H1 (cell line): ENCODE measurements around the gene ATAD5. TPM values are rescaled to one million over a fixed set of nuclear protein-coding genes. Genes with fewer than 3 reads are reported as not detected.

Experiments used
- CTCF ChIA-PET: fragments of 300-600 bp; sonication (Branson Sonifier 250); formaldehyde crosslinking; loops from one replicate; lab custom pipeline; 2021; ENCODE audit not compliant: partially characterized antibody; lab: Charles Lee
- POLR2A ChIA-PET: fragments of 300-600 bp; sonication (Branson Sonifier 250); formaldehyde crosslinking; loops from one replicate; lab custom pipeline; 2021; ENCODE audit warnings: inconsistent platforms; ENCODE audit not compliant: partially characterized antibody; lab: Charles Lee
- DNase-seq, 2 experiments: peaks; one replicate each; pipeline versions ENCODE4 v3.0.0 to v3.0.0-alpha.2; 2010 to 2022; ENCODE audit warnings: low spot score in 2 of 2, low read depth in 1 of 2, mixed read lengths in 1 of 2
- FAIRE-seq: peaks from 2 replicates; lab custom pipeline; 2011; peaks lifted over from hg19 to GRCh38; lab: Jason Lieb, UNC
- H2AFZ ChIP-seq: 2 replicates; pipeline ENCODE4 v1.8.1; 2012; ENCODE audit warnings: low read length, inconsistent platforms
- H2AK5ac ChIP-seq: 2 replicates; pipeline ENCODE4 v1.6.1; 2013; ENCODE audit warnings: low read depth, low read length
- H2BK120ac ChIP-seq: replicated peaks from 2 replicates; pipeline ENCODE3; 2013; ENCODE audit warnings: low read depth, low read length, inconsistent platforms
- H2BK12ac ChIP-seq: 2 replicates; pipeline ENCODE4 v1.6.1; 2013; ENCODE audit warnings: low read depth, low read length
- H2BK15ac ChIP-seq: 2 replicates; pipeline ENCODE4 v1.6.1; 2013; ENCODE audit warnings: low read length
- H2BK20ac ChIP-seq: 2 replicates; pipeline ENCODE4 v1.6.1; 2013; ENCODE audit warnings: low read length
- H2BK5ac ChIP-seq: 2 replicates; pipeline ENCODE4 v1.6.1; 2013; ENCODE audit warnings: low read depth, low read length
- H3K14ac ChIP-seq: 2 replicates; pipeline ENCODE4 v1.6.1; 2013; ENCODE audit warnings: inconsistent platforms; ENCODE audit not compliant: insufficient read length
- H3K18ac ChIP-seq: 2 replicates; pipeline ENCODE4 v1.6.1; 2013; ENCODE audit warnings: low read length; ENCODE audit errors: extremely low read depth
- H3K23ac ChIP-seq: 2 replicates; pipeline ENCODE4 v1.6.1; 2013; ENCODE audit warnings: inconsistent platforms; ENCODE audit not compliant: insufficient read length
- H3K23me2 ChIP-seq: 2 replicates; pipeline ENCODE4 v1.6.1; 2013; ENCODE audit warnings: low read depth, low read length
- H3K27ac ChIP-seq: 2 replicates; pipeline ENCODE4 v1.6.1; 2011; ENCODE audit warnings: low read depth, low read length, inconsistent platforms
- H3K27me3 ChIP-seq, 4 experiments: replicated peaks in 1 of 4; 1 replicate in 1 of 4; 2 replicates in 3 of 4; pipeline versions ENCODE4 v1.6.1 to v1.8.1; 2011 to 2013; ENCODE audit warnings: low read length in 3 of 4, mild to moderate bottlenecking in 3 of 4, inconsistent platforms in 2 of 4, mixed read lengths in 2 of 4, moderate library complexity in 1 of 4; ENCODE audit not compliant: control insufficient read depth in 3 of 4, insufficient read depth in 3 of 4; ENCODE audit errors: extremely low read depth in 1 of 4
- H3K36me3 ChIP-seq, 4 experiments: 2 replicates each; pipeline versions ENCODE4 v1.6.1 to v1.8.1; 2011 to 2013; ENCODE audit warnings: mild to moderate bottlenecking in 4 of 4, low read length in 3 of 4, moderate library complexity in 2 of 4, control low read depth in 1 of 4, inconsistent platforms in 1 of 4; ENCODE audit not compliant: insufficient read depth in 4 of 4, control insufficient read depth in 2 of 4
- H3K4ac ChIP-seq: replicated peaks from 2 replicates; pipeline ENCODE3; 2013; ENCODE audit warnings: low read length, low read depth, mixed read lengths, inconsistent platforms; ENCODE audit not compliant: insufficient read length
- H3K4me1 ChIP-seq, 4 experiments: replicated peaks in 1 of 4; 1 replicate in 1 of 4; 2 replicates in 3 of 4; pipeline versions ENCODE4 v1.6.1 to v1.8.1; 2011 to 2013; ENCODE audit warnings: low read length in 3 of 4, inconsistent platforms in 2 of 4, mixed read lengths in 1 of 4; ENCODE audit not compliant: insufficient read depth in 4 of 4, control insufficient read depth in 3 of 4
- H3K4me2 ChIP-seq, 2 experiments: 2 replicates each; pipeline versions ENCODE4 v1.6.1 to v1.8.1; 2011 to 2013; ENCODE audit warnings: low read depth in 2 of 2, low read length in 2 of 2, control low read depth in 1 of 2, inconsistent platforms in 1 of 2, mild to moderate bottlenecking in 1 of 2; ENCODE audit not compliant: insufficient read depth in 1 of 2
- H3K4me3 ChIP-seq, 4 experiments: fragments of 200-600, 300-600 bp in 1 of 4; sonication (generic), shearing (Covaris generic), sonication (Bioruptor Twin) in 1 of 4; 2 replicates each; pipeline versions ENCODE4 v1.5.1 to v1.8.1; 2011 to 2016; ENCODE audit warnings: low read length in 4 of 4, low read depth in 3 of 4, control low read depth in 2 of 4, inconsistent platforms in 2 of 4, mild to moderate bottlenecking in 2 of 4, mixed read lengths in 1 of 4, moderate library complexity in 1 of 4; ENCODE audit not compliant: insufficient read depth in 2 of 4; ENCODE audit errors: extremely low read depth in 1 of 4
- H3K56ac ChIP-seq: replicated peaks from 2 replicates; pipeline ENCODE3; 2013; ENCODE audit warnings: low read depth, mild to moderate bottlenecking, mixed read lengths, low read length, inconsistent platforms; ENCODE audit not compliant: insufficient read length
- H3K79me1 ChIP-seq: 2 replicates; pipeline ENCODE4 v1.6.1; 2013; ENCODE audit warnings: low read depth, low read length, control low read depth
- H3K79me2 ChIP-seq, 2 experiments: 2 replicates each; pipeline versions ENCODE4 v1.6.1 to v1.8.1; 2012 to 2013; ENCODE audit warnings: low read length in 2 of 2, mild to moderate bottlenecking in 2 of 2, inconsistent platforms in 1 of 2; ENCODE audit not compliant: insufficient read depth in 2 of 2, control insufficient read depth in 1 of 2
- H3K9ac ChIP-seq, 4 experiments: replicated peaks in 1 of 4; 1 replicate in 1 of 4; 2 replicates in 3 of 4; pipeline versions ENCODE4 v1.6.1 to v1.8.1; 2011 to 2013; ENCODE audit warnings: low read depth in 3 of 4, low read length in 3 of 4, control low read depth in 2 of 4, mild to moderate bottlenecking in 2 of 4, moderate library complexity in 2 of 4, inconsistent platforms in 1 of 4; ENCODE audit errors: extremely low read depth in 1 of 4
- H3K9me3 ChIP-seq, 2 experiments: 2 replicates each; pipeline versions ENCODE4 v1.6.1 to v1.8.1; 2012 to 2013; ENCODE audit warnings: mild to moderate bottlenecking in 2 of 2, moderate library complexity in 2 of 2, control low read depth in 1 of 2, inconsistent platforms in 1 of 2, low read depth in 1 of 2, low read length in 1 of 2, mixed read lengths in 1 of 2; ENCODE audit not compliant: insufficient read depth in 2 of 2
- H4K20me1 ChIP-seq, 2 experiments: replicated peaks in 1 of 2; 2 replicates each; pipeline versions ENCODE3 to v1.8.1; 2011 to 2013; ENCODE audit warnings: inconsistent platforms in 2 of 2, low read length in 2 of 2, mild to moderate bottlenecking in 1 of 2; ENCODE audit not compliant: insufficient read depth in 2 of 2, control insufficient read depth in 1 of 2
- H4K5ac ChIP-seq: 2 replicates; pipeline ENCODE4 v1.6.1; 2013; ENCODE audit warnings: low read length, low read depth, mixed read lengths, inconsistent platforms; ENCODE audit not compliant: insufficient read length
- H4K8ac ChIP-seq: 2 replicates; pipeline ENCODE4 v1.8.0; 2013; ENCODE audit warnings: mild to moderate bottlenecking, moderate library complexity, low read length, inconsistent platforms; ENCODE audit not compliant: insufficient read depth; ENCODE audit errors: extremely low read depth
- H4K91ac ChIP-seq: replicated peaks from 2 replicates; pipeline ENCODE3; 2013; ENCODE audit warnings: low read length, mixed read lengths, inconsistent platforms; ENCODE audit not compliant: insufficient read length
- CBX8 ChIP-seq: fragments of 300-800, 300-1000 bp; sonication (generic); IDR thresholded peaks from 2 replicates; pipeline ENCODE4 v1.7.1; 2016; ENCODE audit warnings: low read depth, low read length, borderline replicate concordance
- EP300 ChIP-seq, 2 experiments: IDR thresholded peaks; 1 replicate in 1 of 2; 2 replicates in 1 of 2; pipeline ENCODE4 v1.6.1; 2011 to 2012; ENCODE audit warnings: low read depth in 2 of 2, low read length in 2 of 2, mild to moderate bottlenecking in 2 of 2, borderline replicate concordance in 1 of 2, inconsistent platforms in 1 of 2, moderate library complexity in 1 of 2
- EZH2 ChIP-seq: fragments of 200-600 bp; sonication (generic); IDR thresholded peaks from 2 replicates; pipeline ENCODE4 v1.7.1; 2012; ENCODE audit warnings: low read depth, mild to moderate bottlenecking, moderate library complexity, low read length, inconsistent platforms; ENCODE audit not compliant: severe bottlenecking
- NANOG ChIP-seq: IDR thresholded peaks from 2 replicates; pipeline ENCODE4 v1.6.1; 2011; ENCODE audit warnings: low read length, low read depth, mild to moderate bottlenecking, inconsistent platforms; ENCODE audit not compliant: insufficient read depth, poor library complexity, severe bottlenecking
- PHF8 ChIP-seq: fragments of 200-600 bp; sonication (generic); conservative IDR thresholded peaks from 2 replicates; pipeline ENCODE4 v1.7.1; 2012; ENCODE audit warnings: low read depth, mild to moderate bottlenecking, inconsistent platforms, low read length, moderate library complexity
- RBBP5 ChIP-seq: IDR thresholded peaks from 2 replicates; pipeline ENCODE4 v1.7.1; 2012; ENCODE audit warnings: low read depth, mild to moderate bottlenecking, inconsistent platforms, low read length, moderate library complexity, borderline replicate concordance
- RNF2 ChIP-seq: fragments of 200-900, 300-1000 bp; sonication (generic); IDR thresholded peaks from 2 replicates; pipeline ENCODE4 v1.7.1; 2016; ENCODE audit warnings: borderline replicate concordance, low read depth, mild to moderate bottlenecking, antibody characterized with exemption, low read length; ENCODE audit not compliant: poor library complexity, severe bottlenecking; ENCODE audit errors: missing control alignments
- SAP30 ChIP-seq: fragments of 300-600 bp; sonication (generic); IDR thresholded peaks from 2 replicates; pipeline ENCODE4 v1.7.1; 2012; ENCODE audit warnings: low read length, moderate library complexity, mild to moderate bottlenecking, inconsistent platforms; ENCODE audit not compliant: insufficient read depth, insufficient replicate concordance
- TCF12 ChIP-seq: IDR thresholded peaks from 2 replicates; pipeline ENCODE4 v1.6.1; 2011; ENCODE audit warnings: low read depth, mild to moderate bottlenecking, low read length
- WGBS, 2 experiments: shearing (Covaris generic) in 1 of 2; methylation state at CpG; one replicate each; pipeline versions ENCODE4 v1.1.6 to v1.1.7; 2013 to 2015; ENCODE audit warnings: low lambda C conversion rate in 2 of 2, mixed read lengths in 2 of 2, inconsistent platforms in 1 of 2, low coverage in 1 of 2, missing lambda C conversion rate in 1 of 2; ENCODE audit not compliant: insufficient replicate concordance in 2 of 2, insufficient coverage in 1 of 2, insufficient read length in 1 of 2; ENCODE audit errors: extremely low coverage in 1 of 2, missing lambda C conversion rate in 1 of 2; 5-methylcytosine and 5-hydroxymethylcytosine counted together
- polyA plus RNA-seq, 7 experiments: library from polyadenylated mRNA; depleted of rRNA in 3 of 7; stranded (reverse) in 5 of 7; unstranded in 2 of 7; fragments of >200 nt in 5 of 7; fragments of 200-250 nt in 2 of 7; gene quantifications; 1 replicate in 5 of 7; 2 replicates in 1 of 7; 4 replicates in 1 of 7; pipeline versions ENCODE4 v1.2.1 to v1.2.3, GENCODE V29; 2011 to 2013; ENCODE audit warnings: missing spikeins in 2 of 7, mixed read lengths in 2 of 7
- total RNA-seq: library from RNA; stranded (reverse); fragmentation: NEBNext Ultra II Directional; extraction: Animal tissue kit (Norgen Biotek cat#: 25700); gene quantifications from 2 replicates; pipeline ENCODE4 v1.2.1, GENCODE V29; 2021
- TF ChIP-seq, protein P1 (sequence below): IDR thresholded peaks from 2 replicates; pipeline ENCODE4 v1.6.1; 2012; ENCODE audit warnings: inconsistent platforms
- TF ChIP-seq, protein P2 (sequence below): IDR thresholded peaks from 2 replicates; pipeline ENCODE4 v1.6.1; 2011; ENCODE audit warnings: low read depth, mild to moderate bottlenecking, low read length; ENCODE audit not compliant: insufficient read depth

The ATAD5 gene
- total and polyA plus RNA-seq, 2 of the 8 experiments (the other 6 are each of a cell fraction or from before 2014, with no cell fraction given) = 3.5 to 30.0 TPM

DNA sequence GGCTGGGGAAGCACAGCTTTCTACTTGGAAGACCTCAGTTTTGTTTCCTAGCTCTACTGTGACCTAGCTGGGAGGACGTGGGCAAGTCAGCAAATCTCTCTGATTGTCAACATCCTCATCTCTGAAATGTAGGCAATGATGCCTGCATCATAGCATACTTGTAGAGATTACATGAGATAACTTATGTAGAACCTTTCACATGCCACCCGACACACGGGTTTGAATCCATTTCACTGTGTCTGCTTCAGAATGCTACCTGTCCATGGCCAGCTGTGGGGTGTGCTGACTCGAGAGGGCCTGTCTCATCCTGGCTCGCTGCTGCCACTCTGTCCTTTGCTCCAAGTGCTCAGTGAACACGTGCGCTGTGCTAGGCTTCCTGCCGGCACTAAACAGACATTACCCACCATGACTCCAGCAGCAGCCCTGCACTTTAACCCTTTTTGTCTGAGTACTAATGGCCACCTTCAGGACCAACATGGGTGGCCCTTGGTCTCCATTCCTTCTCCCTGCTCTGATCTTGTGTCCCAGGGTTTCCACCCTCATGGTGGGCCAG lies 97.4 kb downstream of the ATAD5 start:
- H3K27me3 ChIP-seq = peaks cover 0 to 5% (median 3%) of the 10 kb centered on the region in 4 experiments; a peak in 5 of 7 replicates
- H3K56ac ChIP-seq = no peak overlapping the region
- TF ChIP-seq RNF2 (no peak), RBBP5 (no peak), SAP30 (no peak), TCF12 (no peak), PHF8 (no peak), EZH2 (no peak), NANOG (no peak), EP300 (IDR thresholded peaks at IDR 0.05; ENCODE audit: borderline replicate concordance in 1 of 2, low read depth in 2 of 2, low read length in 2 of 2) (no peak), CBX8 (no peak)
- TF ChIP-seq, protein P1, sequence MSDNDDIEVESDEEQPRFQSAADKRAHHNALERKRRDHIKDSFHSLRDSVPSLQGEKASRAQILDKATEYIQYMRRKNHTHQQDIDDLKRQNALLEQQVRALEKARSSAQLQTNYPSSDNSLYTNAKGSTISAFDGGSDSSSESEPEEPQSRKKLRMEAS = no peak
- TF ChIP-seq, protein P2, sequence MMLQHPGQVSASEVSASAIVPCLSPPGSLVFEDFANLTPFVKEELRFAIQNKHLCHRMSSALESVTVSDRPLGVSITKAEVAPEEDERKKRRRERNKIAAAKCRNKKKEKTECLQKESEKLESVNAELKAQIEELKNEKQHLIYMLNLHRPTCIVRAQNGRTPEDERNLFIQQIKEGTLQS = no peak

More for the DNA sequence above, 97.4 kb downstream of the ATAD5 start:
- Histone ChIP-seq H3K36me3 (no peaks in the 10 kb centered on the region), H2BK5ac (no peak overlapping the region), H2AFZ (0 out of 2 replicates have a peak overlapping the region, but pooled peaks have one; percentile 50), H3K79me1 (no peaks in the 10 kb centered on the region), H3K27ac (no peak overlapping the region), H3K23ac (no peak overlapping the region), H3K4ac (no peak overlapping the region), H4K8ac (no peak overlapping the region), H3K9ac (no peak overlapping the region), H2AK5ac (no peak overlapping the region), H3K4me3 (no peak overlapping the region), H3K79me2 (no peaks in the 10 kb centered on the region), H3K23me2 (no peaks in the 10 kb centered on the region), H2BK12ac (no peak overlapping the region), H4K91ac (no peak overlapping the region), H3K4me2 (no peak overlapping the region), H3K18ac (no peak overlapping the region), H3K9me3 (no peaks in the 10 kb centered on the region), H4K20me1 (no peaks in the 10 kb centered on the region), H4K5ac (no peak overlapping the region), H2BK120ac (no peak overlapping the region), H2BK20ac (no peak overlapping the region), H3K14ac (no peak overlapping the region), H3K4me1 (no peaks in the 10 kb centered on the region), H2BK15ac (no peak overlapping the region)
- ChIA-PET POLR2A (no interaction called here), CTCF (interaction anchor here (0.6 to 1.4 kb wide), 4 partner anchors 9 to 41 kb away, joined by 3 to 4 read pairs (median 3); partner anchors contain the start of gene RNF135)
- WGBS, 2 experiments = 88% methylated on average over 8 of the region's 8 CpGs; no CpG with 5 or more reads in 1 of the 2 experiments
- FAIRE-seq (no peak), DNase-seq (no peak)
